Measurements from ENCODE around the gene COL19A1.
"Not testable (repeated sequence)": the region's sequence is repeated elsewhere in the genome, so short reads cannot be mapped to it uniquely, and the experiment has no call there.

Gene COL19A1

GRCh38 chr6:69901361-69901760 is 35.0 kb downstream of the COL19A1 start:
- no peak for DNase-seq

- DNase-seq = no peak
Measured at GRCh38 chr6:69907981-69908498, 41.7 kb downstream of the COL19A1 start.

- DNase-seq = no peak
Measured at GRCh38 chr6:69913361-69913760, 47.0 kb downstream of the COL19A1 start.

GRCh38 chr6:69914015-69914485 is 47.7 kb downstream of the COL19A1 start:
- no peak for DNase-seq

GRCh38 chr6:69915346-69915745 is 49.0 kb downstream of the COL19A1 start:
- DNase-seq = no peak

- no peak for DNase-seq
Measured at GRCh38 chr6:69917834-69918233, 51.5 kb downstream of the COL19A1 start.

DNA sequence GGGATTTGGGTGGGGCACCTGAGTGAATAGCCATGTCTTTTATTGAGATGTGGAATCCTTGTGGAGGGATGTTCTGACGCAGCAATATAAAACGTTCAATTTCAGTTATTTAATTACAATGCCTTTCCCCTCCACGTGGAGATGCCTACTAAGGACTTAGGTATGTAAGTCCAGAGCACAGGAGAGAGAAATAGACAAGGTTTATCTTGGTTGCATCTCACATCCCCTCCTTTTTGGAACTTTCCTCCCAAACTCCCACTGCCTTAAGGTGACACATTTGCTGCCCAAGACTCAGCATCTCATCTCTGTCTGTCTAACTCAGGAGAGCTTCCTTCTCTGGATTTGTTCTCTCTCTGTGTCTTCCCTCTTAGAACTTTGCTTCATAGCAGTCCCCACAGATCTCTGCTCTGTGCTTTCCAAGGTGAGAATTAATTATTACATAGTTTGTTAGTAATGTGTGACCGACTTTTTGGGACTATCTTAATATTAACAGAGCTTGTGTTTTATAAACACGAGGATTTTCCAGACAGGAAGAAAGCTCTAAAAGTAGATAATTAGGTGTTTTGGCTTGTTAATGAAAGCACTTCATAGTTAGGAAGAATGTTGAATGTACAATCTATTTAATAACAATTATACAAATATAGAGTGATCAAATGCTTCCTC is 52.6 kb downstream of the COL19A1 start:
- no peak for DNase-seq

- not testable (repeated sequence) for DNase-seq
Measured at GRCh38 chr6:69921066-69921465, 54.7 kb downstream of the COL19A1 start.

- not testable (repeated sequence) for DNase-seq
Measured at GRCh38 chr6:69921611-69922010, 55.3 kb downstream of the COL19A1 start.

DNA sequence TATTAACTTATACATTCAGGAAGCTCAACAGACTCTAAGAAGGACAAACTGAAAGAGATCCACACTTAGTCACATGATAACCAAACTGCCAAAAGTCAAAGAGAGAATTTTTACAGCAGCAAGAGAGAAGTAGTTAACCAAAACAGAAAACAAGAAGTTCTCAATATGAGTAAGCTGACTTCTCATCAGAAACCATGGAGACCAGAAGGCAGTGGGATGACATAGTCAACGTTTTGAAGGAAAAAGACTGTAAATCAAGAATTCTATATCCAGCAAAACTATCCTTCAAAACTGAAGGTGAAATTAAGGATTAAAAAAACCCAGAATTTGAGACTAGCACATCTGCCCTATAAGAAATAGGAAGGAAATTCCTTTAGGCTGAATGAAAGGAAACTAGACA is 60.4 kb downstream of the COL19A1 start:
- no peak for DNase-seq

- no peak for DNase-seq
Measured at GRCh38 chr6:69933239-69933638, 66.9 kb downstream of the COL19A1 start.

DNA sequence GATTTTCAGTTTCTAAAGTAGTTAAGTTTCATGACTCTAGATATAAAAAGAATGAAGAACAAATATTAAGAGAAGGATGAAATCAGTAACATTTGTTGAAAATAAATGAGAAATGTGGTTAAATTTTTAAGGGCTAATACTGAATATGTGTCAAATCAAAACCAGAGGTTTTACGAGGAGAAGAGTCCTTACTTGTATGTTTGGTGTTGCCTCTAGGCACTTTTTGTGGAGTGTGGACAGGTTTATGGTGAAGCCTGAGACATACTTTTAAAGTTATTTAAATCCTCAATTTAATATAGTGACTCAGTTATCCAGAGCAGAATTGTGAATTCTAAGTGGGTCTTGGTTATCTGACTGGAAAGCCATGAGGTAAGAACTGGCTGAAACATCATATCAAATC is 68.7 kb downstream of the COL19A1 start:
- no peak for DNase-seq

- no peak for DNase-seq
Measured at GRCh38 chr6:69936674-69937363, 70.5 kb downstream of the COL19A1 start.

GRCh38 chr6:69937402-69938136 is 71.2 kb downstream of the COL19A1 start:
- DNase-seq = no peak

DNA sequence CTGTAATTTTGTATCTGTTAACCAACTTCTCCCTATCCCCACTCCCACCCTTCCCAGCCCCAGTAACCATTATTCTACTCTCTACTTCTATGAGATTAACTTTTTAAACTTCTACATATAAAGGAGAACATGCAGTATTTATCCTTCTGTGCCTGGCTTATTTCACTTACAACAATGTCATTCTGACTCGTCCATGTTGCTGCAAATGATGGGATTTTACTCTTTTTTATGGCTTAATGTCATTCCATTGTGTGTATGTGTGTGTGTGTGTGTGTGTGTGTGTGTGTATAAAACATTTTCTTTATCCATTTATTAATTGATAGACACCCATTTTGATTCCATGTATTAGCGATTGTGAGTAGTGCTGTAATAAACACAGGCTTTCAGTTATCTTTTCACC is 76.1 kb downstream of the COL19A1 start:
- DNase-seq = no peak

DNA sequence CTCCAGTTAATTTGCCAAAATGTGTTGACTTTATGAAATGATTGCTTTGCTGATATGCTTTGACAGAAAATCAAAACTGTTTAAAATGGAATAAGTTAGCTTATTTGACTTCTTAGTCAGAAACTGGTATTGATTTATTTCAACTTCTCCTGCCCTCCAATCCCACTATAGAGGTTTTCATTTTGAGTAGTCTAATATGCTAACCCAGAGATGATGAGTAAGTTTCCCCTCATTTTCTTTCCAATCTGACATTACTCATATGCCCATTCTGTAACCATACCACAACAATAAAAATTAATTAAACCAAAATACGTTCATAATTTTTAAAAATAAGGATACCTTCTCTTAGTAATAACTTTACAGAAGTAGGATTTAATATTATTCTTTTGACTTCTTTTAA is 78.8 kb downstream of the COL19A1 start:
- DNase-seq = no peak

- no peak for DNase-seq
Measured at GRCh38 chr6:69948479-69949114, 82.2 kb downstream of the COL19A1 start.

- no peak for DNase-seq
Measured at GRCh38 chr6:69953491-69953890, 87.1 kb downstream of the COL19A1 start.

- DNase-seq = no peak
Measured at GRCh38 chr6:69954733-69955132, 88.4 kb downstream of the COL19A1 start.

DNA sequence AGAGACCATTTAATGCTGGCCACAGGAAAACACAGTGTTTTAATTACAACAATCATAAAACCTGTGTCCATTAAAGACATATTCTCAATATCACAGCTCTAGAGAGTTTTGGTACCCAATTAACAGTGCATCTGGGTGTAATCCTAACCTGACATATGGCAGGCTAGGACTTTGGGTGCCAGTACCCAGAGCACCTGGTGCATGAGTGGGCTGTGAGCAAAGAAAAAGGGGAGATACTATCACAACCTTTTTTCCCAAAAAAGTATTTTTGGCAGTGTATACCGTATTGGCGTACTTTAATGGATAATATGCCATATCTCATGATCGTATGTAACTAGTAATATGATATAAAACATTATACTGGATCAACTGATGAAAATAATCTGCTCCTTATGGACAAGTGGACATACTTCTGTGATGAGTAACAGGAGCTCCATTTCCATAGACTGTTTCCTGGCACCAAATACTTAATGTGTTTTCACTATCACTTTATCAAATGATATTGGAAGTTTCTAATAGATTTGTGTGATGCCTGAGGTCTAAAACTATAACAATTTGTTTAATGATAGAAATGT is 91.7 kb downstream of the COL19A1 start:
- DNase-seq = no peak

- no peak for DNase-seq
Measured at GRCh38 chr6:69958978-69959377, 92.6 kb downstream of the COL19A1 start.

DNA sequence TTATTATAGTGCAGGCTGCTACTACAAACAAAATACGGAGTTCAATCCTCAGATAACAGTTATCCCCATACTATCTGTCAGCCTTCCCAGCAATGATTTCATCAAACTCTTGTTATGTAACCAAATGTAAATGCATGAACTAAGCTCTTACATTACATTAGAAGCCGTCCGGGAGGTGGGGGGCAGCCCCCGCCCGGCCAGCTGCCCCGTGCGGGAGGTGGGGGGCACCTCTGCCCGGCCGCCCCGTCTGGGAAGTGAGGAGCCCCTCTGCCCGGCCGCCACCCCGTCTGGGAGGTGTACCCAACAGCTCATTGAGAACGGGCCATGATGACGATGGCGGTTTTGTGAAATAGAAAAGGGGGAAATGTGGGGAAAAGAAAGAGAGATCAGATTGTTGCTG is 99.6 kb downstream of the COL19A1 start:
- DNase-seq = not testable (repeated sequence)

DNA sequence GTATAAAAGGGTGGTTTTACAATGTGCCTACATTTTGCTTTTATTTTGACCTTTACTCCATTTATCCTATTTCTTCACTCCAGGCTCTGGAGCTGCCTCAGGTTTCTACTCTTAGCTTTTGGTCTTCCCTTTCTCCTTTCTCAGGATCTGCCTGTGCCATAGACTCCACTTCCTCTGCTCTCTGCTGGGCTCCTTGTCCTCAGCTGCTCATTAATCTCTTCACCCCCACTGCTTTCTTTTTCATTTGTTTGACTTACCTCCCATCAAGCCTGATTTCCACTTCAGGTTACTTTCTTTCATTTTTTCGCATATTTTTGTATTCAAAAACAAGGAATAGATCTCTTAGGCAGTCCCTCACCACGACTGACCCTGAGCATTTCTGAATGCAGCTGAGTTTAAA is 106.8 kb downstream of the COL19A1 start:
- no peak for DNase-seq

Measured in cortex of kidney (tissue), 1 donor.